ENCODE data around the gene DOHH.

Gene DOHH

DNA sequence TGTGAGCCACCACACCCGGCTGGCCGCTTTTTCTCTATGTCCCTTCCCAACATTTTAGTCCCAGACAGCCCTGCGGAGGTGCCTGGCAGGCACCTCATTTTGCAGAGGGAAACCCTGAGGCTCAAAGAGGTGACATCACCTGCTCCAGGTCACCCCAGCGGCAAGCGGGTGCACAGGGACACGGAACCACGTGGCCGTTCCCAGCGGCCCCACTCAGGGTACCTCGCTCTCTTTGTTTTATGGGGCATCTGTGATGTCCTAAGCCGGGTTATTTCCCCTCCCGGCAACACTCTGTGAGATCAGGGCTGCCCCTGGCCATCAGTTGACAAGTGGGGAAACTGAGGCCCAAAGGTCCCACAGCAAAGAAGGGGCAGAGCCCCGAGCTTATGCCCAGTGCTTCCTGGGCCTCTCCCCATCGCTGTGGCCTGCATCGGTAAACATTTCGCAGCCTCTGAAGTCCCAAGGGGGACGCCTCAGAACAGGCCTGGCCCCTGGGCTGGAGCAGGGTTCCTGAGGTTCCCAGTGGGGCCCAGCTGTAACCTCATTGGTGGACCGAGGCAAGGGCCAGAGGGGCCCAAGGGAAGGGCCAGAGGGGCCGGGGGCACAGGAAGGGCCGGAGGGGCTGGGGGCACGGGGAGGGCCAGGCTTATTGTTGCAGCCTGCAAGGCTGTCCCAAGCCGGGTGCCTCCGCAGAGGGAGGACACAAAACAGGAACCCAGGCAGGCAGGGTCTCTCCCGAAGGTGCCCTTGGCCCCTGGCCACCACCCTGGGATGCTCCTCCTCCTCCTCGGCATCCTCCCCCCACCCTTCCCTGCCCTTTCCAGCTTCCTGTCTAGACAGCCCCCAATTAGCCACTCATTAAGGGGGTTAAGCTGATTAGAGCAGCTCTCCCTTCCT, 59.1 kb downstream of the DOHH start:
- no peak for DNase-seq (ENCODE audit: low spot score)
